GM19324 (cell line): Measurements from ENCODE around the gene CCBE1.
"Not testable (repeated sequence)": the region's sequence is repeated elsewhere in the genome, so short reads cannot be mapped to it uniquely, and the experiment has no call there.

Source experiments
- ATAC-seq: cut with Tn5 transposase; IDR thresholded peaks from one replicate; pipeline ENCODE4 v1.9.1; 2021; ENCODE audit warnings: mild to moderate bottlenecking, moderate library complexity; ENCODE audit not compliant: unreplicated experiment, low FRiP score

Gene CCBE1

GRCh38 chr18:59697236-59697932 is at the start of gene CCBE1:
Gene CCBE1, minus strand, starts transcription at chr18:59697423.
- ATAC-seq: no peak

- no peak for ATAC-seq
Observed at GRCh38 chr18:59744271-59744721, 47.1 kb upstream of the CCBE1 start.

GRCh38 chr18:59743566-59743965 is 46.3 kb upstream of the CCBE1 start:
- ATAC-seq: no peak

GRCh38 chr18:59742325-59743111 is 45.3 kb upstream of the CCBE1 start:
- no peak for ATAC-seq

GRCh38 chr18:59740141-59740540 is 42.9 kb upstream of the CCBE1 start:
- no peak for ATAC-seq

GRCh38 chr18:59737776-59738300 is 40.6 kb upstream of the CCBE1 start:
- no peak for ATAC-seq

GRCh38 chr18:59737335-59737734 is 40.1 kb upstream of the CCBE1 start:
- ATAC-seq: not testable (repeated sequence)

- no peak for ATAC-seq
Observed at GRCh38 chr18:59736061-59736460, 38.8 kb upstream of the CCBE1 start.

- no peak for ATAC-seq
Observed at GRCh38 chr18:59735269-59735860, 38.1 kb upstream of the CCBE1 start.

GRCh38 chr18:59733421-59733820 is 36.2 kb upstream of the CCBE1 start:
- ATAC-seq: no peak

GRCh38 chr18:59730896-59731295 is 33.7 kb upstream of the CCBE1 start:
- ATAC-seq: no peak

- no peak for ATAC-seq
Observed at GRCh38 chr18:59729781-59730180, 32.6 kb upstream of the CCBE1 start.

- ATAC-seq: no peak
Observed at GRCh38 chr18:59728816-59729215, 31.6 kb upstream of the CCBE1 start.

GRCh38 chr18:59725142-59725541 is 27.9 kb upstream of the CCBE1 start:
- ATAC-seq: no peak

- ATAC-seq: no peak
Observed at GRCh38 chr18:59724103-59724502, 26.9 kb upstream of the CCBE1 start.

- no peak for ATAC-seq
Observed at GRCh38 chr18:59721931-59722330, 24.7 kb upstream of the CCBE1 start.

- ATAC-seq: no peak
Observed at GRCh38 chr18:59721211-59721610, 24.0 kb upstream of the CCBE1 start.

GRCh38 chr18:59719544-59720181 is 22.4 kb upstream of the CCBE1 start:
- ATAC-seq: no peak

- no peak for ATAC-seq
Observed at GRCh38 chr18:59718464-59719157, 21.4 kb upstream of the CCBE1 start.

GRCh38 chr18:59718108-59718463 is 20.9 kb upstream of the CCBE1 start:
- ATAC-seq: no peak
